ENCODE measurements around the gene ABHD17A. TPM values are rescaled to one million over a fixed set of nuclear protein-coding genes. Genes with fewer than 3 reads are reported as not detected.

ABHD17A gene
- total RNA-seq, 6 experiments from 2014 or later = 61.0 to 80.0 (median 67.9) TPM

DNA sequence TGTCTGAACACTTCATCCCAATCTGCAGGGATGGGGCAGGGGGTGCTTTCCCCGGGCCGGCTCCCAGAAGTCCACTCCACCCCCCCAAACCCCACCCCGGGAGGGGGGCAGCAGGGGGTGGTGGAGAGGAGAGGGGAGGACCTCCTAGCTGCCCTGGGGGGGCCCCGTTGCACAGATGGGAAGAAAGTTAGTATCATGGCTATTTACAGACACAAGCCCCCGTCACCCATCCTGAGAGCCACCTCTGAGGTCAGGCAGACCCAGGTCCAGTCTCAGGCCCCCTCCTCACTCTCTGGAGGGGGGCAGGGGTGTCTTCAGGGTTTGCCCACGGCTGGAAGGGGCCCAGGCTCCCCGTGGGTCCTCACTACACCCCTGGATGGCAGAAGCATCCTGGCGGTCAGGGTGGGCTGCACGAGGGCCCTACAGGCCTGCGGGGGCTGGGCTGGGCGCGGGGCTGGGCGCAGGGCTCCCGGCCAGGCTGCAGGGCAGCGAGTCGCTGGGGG lies 31.2 kb downstream of the ABHD17A start:
- Mint-ChIP-seq H3K9me3 (no peaks in the 10 kb centered on the region), H3K36me3 (ENCODE audit: low read depth) (peaks cover 4% of the 10 kb centered on the region; the same call in 1 of the 2 replicates), H3K27me3 (ENCODE audit: insufficient read depth) (no peaks in the 10 kb centered on the region; the same call in 1 of the 2 replicates), H3K4me1 (ENCODE audit: low read depth) (peaks cover 30% of the 10 kb centered on the region), H3K27ac (no peak overlapping the region), H3K4me3 (no peak overlapping the region)
- DNase-seq = no peak
- TF ChIP-seq, protein P1, sequence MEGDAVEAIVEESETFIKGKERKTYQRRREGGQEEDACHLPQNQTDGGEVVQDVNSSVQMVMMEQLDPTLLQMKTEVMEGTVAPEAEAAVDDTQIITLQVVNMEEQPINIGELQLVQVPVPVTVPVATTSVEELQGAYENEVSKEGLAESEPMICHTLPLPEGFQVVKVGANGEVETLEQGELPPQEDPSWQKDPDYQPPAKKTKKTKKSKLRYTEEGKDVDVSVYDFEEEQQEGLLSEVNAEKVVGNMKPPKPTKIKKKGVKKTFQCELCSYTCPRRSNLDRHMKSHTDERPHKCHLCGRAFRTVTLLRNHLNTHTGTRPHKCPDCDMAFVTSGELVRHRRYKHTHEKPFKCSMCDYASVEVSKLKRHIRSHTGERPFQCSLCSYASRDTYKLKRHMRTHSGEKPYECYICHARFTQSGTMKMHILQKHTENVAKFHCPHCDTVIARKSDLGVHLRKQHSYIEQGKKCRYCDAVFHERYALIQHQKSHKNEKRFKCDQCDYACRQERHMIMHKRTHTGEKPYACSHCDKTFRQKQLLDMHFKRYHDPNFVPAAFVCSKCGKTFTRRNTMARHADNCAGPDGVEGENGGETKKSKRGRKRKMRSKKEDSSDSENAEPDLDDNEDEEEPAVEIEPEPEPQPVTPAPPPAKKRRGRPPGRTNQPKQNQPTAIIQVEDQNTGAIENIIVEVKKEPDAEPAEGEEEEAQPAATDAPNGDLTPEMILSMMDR (IDR thresholded peaks at IDR 0.05) = no peak

DNA sequence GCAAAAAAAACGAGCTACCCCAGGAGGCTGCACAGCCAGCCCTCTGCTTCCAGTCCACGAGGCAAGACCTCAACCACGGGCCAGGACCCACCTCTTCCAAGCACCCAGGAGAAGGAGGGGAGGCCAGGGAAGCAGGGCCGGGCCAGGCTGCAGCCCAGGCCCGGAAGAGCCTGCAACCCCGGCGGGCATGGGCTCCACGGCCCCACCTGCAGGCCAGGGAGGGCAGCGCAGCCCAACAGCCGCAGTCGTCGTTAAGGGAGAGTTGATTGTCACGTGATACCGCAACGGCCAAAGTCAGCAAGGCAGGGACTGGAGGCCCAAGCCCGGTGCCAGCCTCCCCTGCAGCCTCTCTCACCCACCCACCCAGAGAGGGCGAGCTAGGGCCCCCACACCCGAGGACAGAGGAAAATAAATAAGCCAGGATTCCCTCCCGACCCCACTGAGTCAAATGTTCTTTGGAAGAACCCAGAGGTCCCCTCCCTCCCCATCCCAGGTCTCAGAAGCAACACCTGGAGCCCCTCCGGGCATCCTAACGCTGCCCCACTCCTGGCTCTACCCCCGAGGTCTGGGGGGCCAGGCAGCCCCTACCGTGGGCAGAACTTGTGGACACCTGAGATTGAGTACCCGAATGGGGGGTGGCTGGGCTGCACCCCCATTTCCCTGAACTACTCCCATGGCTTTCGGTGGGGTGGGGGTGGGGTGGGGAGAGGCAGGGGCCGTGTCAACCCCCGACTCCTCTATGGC lies 31.8 kb downstream of the ABHD17A start:
- H3K27ac Mint-ChIP-seq = peak overlapping the region; percentile 92
- peaks cover 30% of the 10 kb centered on the region for H3K4me1 Mint-ChIP-seq (ENCODE audit: low read depth)
- TF ChIP-seq, protein P1 (IDR thresholded peaks at IDR 0.05) = peak; percentile 94
- peak; percentile 71 for DNase-seq
- H3K27me3 Mint-ChIP-seq (ENCODE audit: insufficient read depth) = no peaks in the 10 kb centered on the region; the same call in 1 of the 2 replicates
- H3K36me3 Mint-ChIP-seq (ENCODE audit: low read depth) = peaks cover 4% of the 10 kb centered on the region; the same call in 1 of the 2 replicates
- H3K4me3 Mint-ChIP-seq = peak overlapping the region; percentile 65
- H3K9me3 Mint-ChIP-seq = no peaks in the 10 kb centered on the region

DNA sequence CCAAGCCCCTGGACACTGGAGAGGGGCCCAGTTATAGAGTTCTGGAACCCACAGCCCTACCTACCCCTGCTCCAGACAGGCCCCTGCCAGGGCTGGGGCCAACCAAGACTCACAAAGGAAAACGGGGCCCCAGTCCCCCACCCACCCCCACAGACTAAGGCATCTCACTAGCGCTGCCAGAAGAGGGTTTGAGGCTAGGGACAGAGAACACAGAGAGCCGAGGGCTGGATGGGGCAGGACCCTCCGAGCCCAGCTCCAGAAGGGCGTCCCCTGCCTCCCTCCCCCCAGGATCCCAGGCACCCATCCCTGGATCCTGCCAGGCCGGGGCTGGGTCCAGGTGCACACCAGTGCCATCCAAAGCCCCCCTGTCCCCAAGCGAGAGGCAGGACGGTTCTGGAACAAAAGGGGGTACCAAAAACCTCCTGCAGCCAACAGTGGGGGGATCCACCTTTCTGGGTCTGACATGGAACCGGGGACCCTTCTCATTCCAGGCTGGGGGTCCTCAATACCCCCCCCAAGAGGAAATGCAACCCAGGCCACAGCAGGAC lies 32.6 kb downstream of the ABHD17A start:
- no peak overlapping the region; the same call in 1 of the 2 replicates for H3K27ac Mint-ChIP-seq
- DNase-seq = no peak
- H3K27me3 Mint-ChIP-seq (ENCODE audit: insufficient read depth) = no peaks in the 10 kb centered on the region
- H3K4me1 Mint-ChIP-seq (ENCODE audit: low read depth) = peaks cover 31% of the 10 kb centered on the region
- H3K36me3 Mint-ChIP-seq (ENCODE audit: low read depth) = peaks cover 4% of the 10 kb centered on the region; the same call in 1 of the 2 replicates
- no peaks in the 10 kb centered on the region for H3K9me3 Mint-ChIP-seq
- TF ChIP-seq, protein P1 (IDR thresholded peaks at IDR 0.05) = no peak
- no peak overlapping the region for H3K4me3 Mint-ChIP-seq

DNA sequence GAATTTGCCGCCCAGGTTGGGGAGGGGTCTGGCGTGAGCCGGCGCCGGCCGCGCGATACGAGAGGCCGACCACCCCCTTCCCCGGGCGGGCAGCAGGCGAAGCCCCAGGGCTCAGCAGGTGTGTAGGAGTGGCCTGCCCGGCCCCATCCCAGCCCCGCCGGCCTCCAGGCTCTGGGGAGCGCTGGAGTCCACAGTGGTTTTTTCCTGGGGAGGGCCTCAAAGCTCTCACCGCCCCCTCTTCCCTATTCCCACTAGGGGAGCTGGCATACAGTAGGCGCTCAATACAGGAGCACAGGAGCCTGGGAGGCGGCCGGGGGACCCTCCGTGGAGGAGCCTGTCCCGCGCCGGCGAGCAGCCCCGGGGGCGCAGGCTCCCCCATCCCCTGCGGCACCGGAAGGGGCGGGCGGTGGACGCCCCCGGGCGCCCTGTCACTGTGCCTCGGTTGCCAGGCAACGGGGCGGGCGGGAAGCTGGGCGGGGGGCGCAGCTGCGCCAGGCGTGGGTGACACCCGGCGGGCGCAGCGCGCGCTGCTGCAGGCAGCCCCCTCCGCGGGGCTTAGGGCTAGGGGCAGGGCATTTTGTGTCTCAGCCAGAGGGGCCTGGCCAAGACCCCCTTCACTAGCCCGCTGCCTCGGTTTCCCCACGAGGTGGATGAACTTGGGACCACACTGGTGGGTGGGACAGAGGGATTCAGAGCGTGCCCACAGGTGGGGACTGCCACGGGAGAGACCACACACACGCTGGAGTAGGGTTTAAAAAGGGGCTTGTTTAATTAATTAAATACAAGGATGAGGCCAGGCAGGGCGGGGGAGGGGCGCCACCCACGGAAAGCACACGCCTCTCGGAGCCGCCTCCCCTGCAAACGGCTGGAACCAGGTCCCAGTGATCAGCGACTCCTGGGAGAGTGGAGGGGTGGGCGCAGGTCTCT lies 33.4 kb downstream of the ABHD17A start:
- Mint-ChIP-seq H3K27ac (no peak overlapping the region), H3K9me3 (no peaks in the 10 kb centered on the region), H3K4me3 (no peak overlapping the region), H3K36me3 (ENCODE audit: low read depth) (peaks cover 4% of the 10 kb centered on the region; the same call in 1 of the 2 replicates), H3K4me1 (ENCODE audit: low read depth) (peaks cover 38% of the 10 kb centered on the region), H3K27me3 (ENCODE audit: insufficient read depth) (peaks cover 3% of the 10 kb centered on the region)
- TF ChIP-seq, protein P1 (IDR thresholded peaks at IDR 0.05) = no peak
- no peak for DNase-seq
